Coronary artery (tissue), 2 donors: ENCODE measurements around the gene P2RY8.
A peak's percentile ranks its signal among the peaks of the same experiment; 100 is the strongest.
"Not testable (repeated sequence)": the region's sequence is repeated elsewhere in the genome, so short reads cannot be mapped to it uniquely, and the experiment has no call there.

Experiments
- DNase-seq: peaks from one replicate; pipeline ENCODE4 v3.0.0-alpha.2; 2017; ENCODE audit warnings: low spot score
- H3K27ac ChIP-seq, 2 donors: fragments of 200-600 bp; sonication (generic); one replicate each; pipeline ENCODE4 v1.5.1; 2016 to 2019
- H3K4me3 ChIP-seq: fragments of 200-600 bp; sonication (generic); 2 replicates; pipeline ENCODE4 v1.5.1; 2016; ENCODE audit warnings: mild to moderate bottlenecking, moderate library complexity
- CTCF ChIP-seq: fragments of 200-600 bp; sonication (generic); IDR thresholded peaks from one replicate; pipeline ENCODE4 v1.5.1; 2019; ENCODE audit warnings: antibody characterized with exemption

The P2RY8 gene

GRCh38 chrX:1475881-1476280, 61.1 kb downstream of the P2RY8 start:
- Histone ChIP-seq H3K27ac (no peak overlapping the region), H3K4me3 (no peak overlapping the region)
- no peak for TF ChIP-seq CTCF
- DNase-seq = no peak

DNA sequence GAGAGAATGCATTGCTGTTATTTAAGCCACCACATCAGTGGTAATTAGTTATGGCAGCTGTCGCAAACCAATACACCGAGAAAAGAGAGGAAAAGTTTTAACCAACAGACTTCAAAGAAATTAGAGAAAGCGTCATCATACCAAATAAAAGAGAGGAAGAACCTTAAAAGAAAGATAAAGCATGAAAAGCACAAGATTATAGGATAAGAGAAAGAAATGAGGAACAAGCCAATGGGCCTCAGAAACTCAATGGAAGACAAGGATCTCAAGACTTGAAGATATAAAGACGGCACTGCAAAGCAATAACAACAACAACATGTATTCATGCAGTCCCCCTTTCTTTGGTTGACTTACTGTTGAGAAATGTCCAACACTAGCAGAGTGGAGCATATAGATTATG, 61.5 kb downstream of the P2RY8 start:
- no peak for DNase-seq
- no peak overlapping the region for H3K27ac ChIP-seq
- H3K4me3 ChIP-seq = no peak overlapping the region
- TF ChIP-seq CTCF = no peak

DNA sequence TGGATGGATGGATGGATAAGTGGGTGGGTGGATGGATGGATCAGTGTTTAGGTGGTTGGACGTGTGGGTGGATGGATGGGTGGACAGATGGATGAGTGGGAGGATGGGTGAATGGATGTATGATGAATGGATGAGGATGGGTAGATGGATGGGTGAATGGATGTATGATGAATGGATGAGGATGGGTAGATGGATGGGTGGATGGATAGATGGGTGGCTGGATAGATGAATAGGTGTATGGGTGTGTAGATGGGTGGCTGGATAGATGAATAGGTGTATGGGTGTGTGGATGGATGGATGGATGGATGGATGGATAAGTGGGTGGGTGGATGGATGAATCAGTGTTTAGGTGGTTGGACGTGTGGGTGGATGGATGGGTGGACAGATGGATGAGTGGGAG, 62.4 kb downstream of the P2RY8 start:
- not testable (repeated sequence) for H3K4me3 ChIP-seq, H3K27ac ChIP-seq, DNase-seq

DNA sequence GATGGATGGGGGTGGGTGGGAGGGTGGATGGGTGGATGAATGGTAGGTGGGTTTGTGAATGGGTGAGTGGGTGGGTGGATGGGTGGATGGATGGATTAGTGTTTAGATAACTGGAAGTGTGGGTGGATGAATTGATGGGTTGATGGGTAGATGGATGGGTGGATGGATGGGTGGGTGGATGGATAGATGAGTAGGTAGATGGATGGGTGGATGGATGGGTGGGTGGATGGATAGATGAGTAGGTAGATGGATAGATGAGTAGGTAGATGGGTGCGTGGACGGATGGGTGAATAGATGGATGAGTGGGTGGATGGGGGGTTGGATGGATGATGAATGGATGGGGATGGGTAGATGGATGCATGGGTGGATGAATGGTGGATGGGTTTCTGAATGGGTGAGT, 64.0 kb downstream of the P2RY8 start:
- Histone ChIP-seq H3K27ac (no peak overlapping the region), H3K4me3 (no peak overlapping the region)
- TF ChIP-seq CTCF = no peak
- no peak for DNase-seq

GRCh38 chrX:1468250-1468772, 68.7 kb downstream of the P2RY8 start:
- Histone ChIP-seq H3K4me3 (no peak overlapping the region), H3K27ac (no peak overlapping the region)
- TF ChIP-seq CTCF = no peak
- peak; percentile 64 for DNase-seq

- no peak for TF ChIP-seq CTCF
- H3K27ac ChIP-seq = no peak overlapping the region
- peak overlapping the region; percentile 10 for H3K4me3 ChIP-seq
- peak; percentile 38 for DNase-seq
These were observed 69.9 kb downstream of the P2RY8 start for GRCh38 chrX:1466971-1467561.

- no peak for TF ChIP-seq CTCF
These were observed 70.7 kb downstream of the P2RY8 start for GRCh38 chrX:1466232-1466661.

More at GRCh38 chrX:1466232-1466661, 70.7 kb downstream of the P2RY8 start:
- peak; percentile 62 for DNase-seq
- H3K4me3 ChIP-seq = no peak overlapping the region
- H3K27ac ChIP-seq = no peak overlapping the region
